Motor neuron (in vitro differentiated cells): ENCODE results near the gene TCP10L. TPM values are rescaled to one million over a fixed set of nuclear protein-coding genes. Genes with fewer than 3 reads are reported as not detected.
"Not testable (repeated sequence)": the region's sequence is repeated elsewhere in the genome, so short reads cannot be mapped to it uniquely, and the experiment has no call there.

Experiments used
- ATAC-seq, 8 experiments: fragments of 200-7000 bp; cut with Tn5 transposase; replicated peaks in 6 of 8; 2 replicates each; pipeline ENCODE4 v1.8.0; 2021; ENCODE audit warnings: mild to moderate bottlenecking in 8 of 8, moderate library complexity in 8 of 8
- H3K27ac ChIP-seq, 2 donors: fragments of 250-450 bp; sonication (Bioruptor Pico); 2 replicates each; pipeline ENCODE4 v1.9.0; 2021; ENCODE audit warnings: antibody characterized with exemption in 2 of 2, mild to moderate bottlenecking in 2 of 2, moderate library complexity in 1 of 2
- H3K4me1 ChIP-seq, 2 donors: fragments of 250-450 bp; sonication (Bioruptor Pico); replicated peaks in 1 of 2; 2 replicates each; pipeline ENCODE4 v1.6.1; 2021; ENCODE audit warnings: antibody characterized with exemption in 2 of 2, mild to moderate bottlenecking in 2 of 2, moderate library complexity in 1 of 2
- H3K4me3 ChIP-seq, 5 donors: fragments of 250-450 bp; sonication (Bioruptor Pico); 2 replicates each; pipeline ENCODE4 v1.9.0; 2021; ENCODE audit warnings: antibody characterized with exemption in 5 of 5, mild to moderate bottlenecking in 5 of 5, moderate library complexity in 4 of 5
- WGBS, 10 experiments: fragments of 450-650 bp; shearing (Covaris generic); methylation state at CpG; one replicate each; pipeline ENCODE4 v1.0.0; 2022; 5-methylcytosine and 5-hydroxymethylcytosine counted together
- in situ Hi-C, 9 experiments: fragments of 400-800 bp; cut with MboI; loops; one replicate each; pipeline ENCODE4 v1.15.0; 2021; ENCODE audit warnings: low sequenced_read_pairs in 9 of 9, low pct_unique_long_range_greater_than_20kb in 2 of 9; ENCODE audit not compliant: unreplicated experiment in 9 of 9
- total RNA-seq, 8 experiments: library from RNA; unstranded; fragments of 300-600 nt; gene quantifications; 2 replicates each; pipeline versions ENCODE4 v1.2.3 to v1.2.4, GENCODE V29; 2022

The TCP10L gene, protein sequence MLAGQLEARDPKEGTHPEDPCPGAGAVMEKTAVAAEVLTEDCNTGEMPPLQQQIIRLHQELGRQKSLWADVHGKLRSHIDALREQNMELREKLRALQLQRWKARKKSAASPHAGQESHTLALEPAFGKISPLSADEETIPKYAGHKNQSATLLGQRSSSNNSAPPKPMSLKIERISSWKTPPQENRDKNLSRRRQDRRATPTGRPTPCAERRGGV
- 1 to 10 TPM in 5 of 8 experiments, under 1 TPM in 2, not detected in 1; 0.46 to 6.3 (median 1.6) TPM for total RNA-seq

DNA sequence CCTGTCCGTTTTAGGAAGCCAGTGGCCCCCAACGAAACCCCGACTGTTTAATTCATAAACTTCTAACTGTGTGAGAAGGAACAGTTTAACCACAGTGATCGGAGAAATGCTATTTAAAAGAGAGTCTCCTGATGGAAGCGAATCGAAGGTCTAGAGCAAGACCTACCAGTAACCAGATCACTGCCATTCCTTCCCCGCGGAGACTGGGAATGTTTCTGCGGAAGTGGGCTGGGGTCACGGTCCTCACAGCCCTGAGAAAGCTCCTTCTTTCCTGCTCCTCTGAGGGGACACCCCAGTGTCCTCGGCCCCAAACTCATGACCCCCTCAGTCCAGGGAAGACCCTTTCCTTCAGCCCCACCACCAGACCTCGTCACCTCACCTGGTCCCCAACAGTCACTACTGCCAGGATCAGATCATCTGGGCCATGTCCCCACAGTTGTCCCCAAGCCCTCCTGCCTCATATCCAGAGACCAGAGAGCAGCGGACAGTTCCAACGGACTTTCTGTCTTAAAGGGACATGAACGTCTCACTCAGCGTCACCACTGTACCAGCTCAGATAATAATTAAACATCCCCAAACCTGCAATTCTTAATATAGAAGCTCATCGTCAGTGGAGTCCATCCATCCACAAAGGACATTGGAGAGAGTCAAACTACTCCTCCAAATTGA lies at the start of gene TCP10L:
Gene TCP10L, minus strand, starts transcription at position 482 of the 669 bp plus-strand sequence. CDS start 1,219 bp downstream, outside the sequence.
- in situ Hi-C loops = loop anchor here in 3 of 9 experiments (25.0 kb wide), 1 partner anchor 173 kb away; the partner anchor contains the start of gene EVA1C (in 3 of the 3)
- H3K27ac ChIP-seq = no peak within 1 kb of the TSS
- H3K4me3 ChIP-seq = no peak within 1 kb of the TSS
- H3K4me1 ChIP-seq = no peaks in the 10 kb centered on the region
- 37 to 89% (median 83%) methylated on average over 1 to 12 of the region's 17 CpGs; no CpG with 5 or more reads in 1 of the 10 experiments for WGBS, 10 experiments
- ATAC-seq = no peak

DNA sequence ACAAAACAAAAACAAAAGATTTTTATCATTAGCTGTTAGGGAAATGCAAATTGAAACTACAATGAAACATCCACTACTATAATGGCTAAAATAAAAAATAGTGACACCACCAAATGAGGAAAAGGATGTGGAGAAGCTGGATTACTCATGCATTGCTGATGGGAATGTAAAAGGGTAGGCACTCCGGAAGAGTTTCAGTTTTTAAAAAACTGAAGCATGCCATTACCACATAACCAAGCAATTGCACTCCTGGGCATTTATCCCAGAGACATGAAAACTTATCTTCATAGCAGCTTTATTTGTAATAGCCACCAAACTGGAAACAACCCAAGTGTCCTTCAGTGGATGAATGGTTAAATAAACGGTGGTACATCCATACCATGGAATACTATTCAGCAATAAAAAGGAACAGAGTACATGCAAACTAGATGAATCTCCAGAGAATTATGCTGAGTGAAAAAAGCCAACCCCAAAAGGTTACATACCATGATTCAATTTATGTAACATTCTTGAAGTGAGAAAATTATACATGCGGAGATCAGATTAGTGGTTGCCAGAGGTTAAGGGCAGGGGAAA lies 41.4 kb upstream of the TCP10L start:
- in situ Hi-C loops = no loop called here
- no peaks in the 10 kb centered on the region for H3K4me1 ChIP-seq
- H3K4me3 ChIP-seq = no peak overlapping the region
- WGBS, 10 experiments = 50 to 100% (median 88%) methylated on average over 1 to 3 of the region's 3 CpGs
- no peak overlapping the region for H3K27ac ChIP-seq
- ATAC-seq = no peak

DNA sequence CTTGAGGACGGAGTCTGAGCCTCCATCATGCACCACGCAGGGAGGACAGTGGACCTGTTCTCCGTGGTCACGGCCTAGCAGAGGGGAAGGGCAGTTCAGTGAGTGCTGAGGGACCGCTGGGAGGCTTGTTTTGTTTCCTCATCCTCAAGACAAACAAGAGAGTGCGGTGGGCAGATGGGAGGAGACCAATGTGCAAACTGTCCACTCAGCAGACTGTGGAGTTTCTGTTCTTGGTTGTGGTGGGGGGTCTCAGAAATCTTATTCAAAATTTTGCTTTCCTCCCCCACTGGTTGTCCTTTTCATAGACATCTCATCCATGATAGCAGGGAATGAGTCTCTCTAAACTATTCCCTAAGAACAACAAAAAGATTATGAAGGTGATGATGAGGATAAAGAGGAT lies 32.9 kb upstream of the TCP10L start:
- not testable (repeated sequence) for H3K4me1 ChIP-seq, ATAC-seq, H3K4me3 ChIP-seq, H3K27ac ChIP-seq
- 78 to 100% methylated on average over 1 to 3 of the region's 6 CpGs; no CpG with 5 or more reads in 8 of the 10 experiments for WGBS, 10 experiments
- in situ Hi-C loops = loop anchor here in 1 of 9 experiments (25.0 kb wide), 1 partner anchor 206 kb away; the partner anchor contains the start of gene EVA1C

DNA sequence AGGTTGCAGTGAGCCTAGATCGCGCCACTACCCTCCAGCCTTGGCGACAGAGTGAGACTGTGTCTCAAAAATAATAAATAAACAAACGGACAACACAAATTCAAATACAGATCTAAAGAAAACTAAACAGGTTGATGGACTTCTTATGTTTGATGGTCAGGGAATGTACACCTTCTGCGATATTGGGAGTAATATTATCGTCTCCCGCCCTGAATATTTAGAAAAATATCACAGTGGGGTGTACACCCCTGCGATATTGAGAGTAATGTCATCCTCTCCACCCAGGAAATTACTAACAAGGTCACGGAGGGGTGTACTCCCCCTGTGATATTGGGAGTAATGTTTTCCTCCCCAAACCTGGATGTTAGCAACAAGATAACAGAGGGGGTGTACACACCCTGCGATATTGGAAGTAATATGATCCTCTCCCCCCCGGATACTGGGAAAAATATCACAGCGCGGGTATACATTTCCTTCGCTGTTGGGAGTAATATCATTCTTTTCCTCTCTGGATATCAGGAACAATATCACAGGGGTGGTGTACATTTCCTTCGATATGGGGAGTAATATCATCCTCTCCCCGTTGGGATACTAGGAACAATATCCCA lies 28.2 kb upstream of the TCP10L start:
- no peak for ATAC-seq
- peak overlapping the region in 1 of 2 donors; percentile 94 for H3K27ac ChIP-seq
- in situ Hi-C loops = loop anchor here in 1 of 9 experiments (25.0 kb wide), 1 partner anchor 201 kb away; the partner anchor contains the start of gene EVA1C
- 45 to 96% (median 69%) methylated on average over 2 to 11 of the region's 16 CpGs for WGBS, 10 experiments
- peak overlapping the region; percentile 55 to 89 (median 70) for H3K4me3 ChIP-seq
- H3K4me1 ChIP-seq = peaks cover 4 to 7% of the 10 kb centered on the region in 2 donors

DNA sequence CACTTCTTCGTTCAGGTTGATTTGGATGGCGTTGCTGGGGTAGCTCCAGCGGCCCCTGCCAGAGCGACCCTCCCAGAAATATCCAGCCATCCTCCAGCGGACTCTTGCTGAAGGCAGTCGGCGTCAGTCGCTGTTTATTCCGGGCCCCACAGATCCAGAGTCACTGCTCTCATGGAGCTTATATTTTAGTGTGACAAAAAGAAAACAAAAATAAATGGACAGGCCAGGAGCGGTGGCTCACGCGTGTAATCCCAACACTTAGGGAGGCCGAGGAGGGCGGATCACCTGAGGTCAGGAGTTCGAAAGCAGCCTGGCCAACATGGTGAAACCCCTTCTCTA lies 27.6 kb upstream of the TCP10L start:
- 0 to 60% (median 3%) methylated on average over 2 to 13 of the region's 15 CpGs; no CpG with 5 or more reads in 3 of the 10 experiments for WGBS, 10 experiments
- ATAC-seq = peak in 3 of 8 experiments; percentile 4 to 10 (median 7)

GRCh38 chr21:32612075-32612998 lies 27.0 kb upstream of the TCP10L start, which contains the start of gene CFAP298:
Gene CFAP298, minus strand, starts transcription at chr21:32612377. Its CDS starts 134 bp downstream, at chr21:32612243.
- Histone ChIP-seq H3K27ac (peak within 1 kb of the TSS; percentile 76 to 94), H3K4me3 (peak within 1 kb of the TSS; percentile 55 to 89 (median 70)), H3K4me1 (peaks cover 4 to 7% of the 10 kb centered on the region in 2 donors)
- 0 to 2% (median 0%) methylated on average over 1 to 28 of the region's 81 CpGs; no CpG with 5 or more reads in 3 of the 10 experiments for WGBS, 10 experiments
- peak; percentile 89 to 97 (median 96) for ATAC-seq
- in situ Hi-C loops = loop anchor here in 1 of 9 experiments (25.0 kb wide), 1 partner anchor 200 kb away; the partner anchor contains the start of gene EVA1C

More for the DNA sequence above, 27.6 kb upstream of the TCP10L start:
- in situ Hi-C loops = loop anchor here in 1 of 9 experiments (25.0 kb wide), 1 partner anchor 201 kb away; the partner anchor contains the start of gene EVA1C
- H3K27ac ChIP-seq = peak overlapping the region; percentile 76 to 94
- H3K4me1 ChIP-seq = peaks cover 4 to 7% of the 10 kb centered on the region in 2 donors
- H3K4me3 ChIP-seq = peak overlapping the region; percentile 55 to 89 (median 70)

GRCh38 chr21:32611471-32611997 lies 26.2 kb upstream of the TCP10L start:
- Histone ChIP-seq H3K4me3 (peak overlapping the region; percentile 55 to 89 (median 70)), H3K27ac (peak overlapping the region; percentile 76 to 94), H3K4me1 (peaks cover 4 to 7% of the 10 kb centered on the region in 2 donors)
- in situ Hi-C loops = loop anchor here in 1 of 9 experiments (25.0 kb wide), 1 partner anchor 199 kb away; the partner anchor contains the start of gene EVA1C
- ATAC-seq = peak in 3 of 8 experiments; percentile 1 to 2 (median 1)
- 0 to 10% (median 0%) methylated on average over 1 to 12 of the region's 28 CpGs; no CpG with 5 or more reads in 5 of the 10 experiments for WGBS, 10 experiments

DNA sequence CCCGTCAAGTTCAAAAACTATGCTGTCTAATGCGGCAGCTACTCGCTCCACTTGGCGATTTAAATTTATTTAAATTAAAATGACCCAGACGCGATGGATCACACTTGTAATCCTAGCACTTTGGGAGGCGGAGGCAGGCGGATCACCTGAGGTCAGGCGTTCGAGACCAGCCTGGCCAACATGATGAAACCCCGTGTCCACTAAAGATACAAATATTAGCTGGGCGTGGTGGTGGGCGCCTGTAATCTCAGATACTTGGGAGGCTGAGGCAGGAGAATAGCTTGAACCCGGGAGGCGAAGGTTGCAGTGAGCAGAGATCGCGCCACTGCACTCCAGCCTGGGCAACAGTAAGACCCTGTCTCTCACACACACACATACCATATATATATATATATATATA lies 25.6 kb upstream of the TCP10L start:
- not testable (repeated sequence) for ATAC-seq, H3K4me1 ChIP-seq, H3K27ac ChIP-seq
- 61 to 92% (median 80%) methylated on average over 1 to 14 of the region's 17 CpGs; no CpG with 5 or more reads in 1 of the 10 experiments for WGBS, 10 experiments
- in situ Hi-C loops = loop anchor here in 1 of 9 experiments (25.0 kb wide), 1 partner anchor 199 kb away; the partner anchor contains the start of gene EVA1C
- peak overlapping the region; percentile 55 to 89 (median 70) for H3K4me3 ChIP-seq

DNA sequence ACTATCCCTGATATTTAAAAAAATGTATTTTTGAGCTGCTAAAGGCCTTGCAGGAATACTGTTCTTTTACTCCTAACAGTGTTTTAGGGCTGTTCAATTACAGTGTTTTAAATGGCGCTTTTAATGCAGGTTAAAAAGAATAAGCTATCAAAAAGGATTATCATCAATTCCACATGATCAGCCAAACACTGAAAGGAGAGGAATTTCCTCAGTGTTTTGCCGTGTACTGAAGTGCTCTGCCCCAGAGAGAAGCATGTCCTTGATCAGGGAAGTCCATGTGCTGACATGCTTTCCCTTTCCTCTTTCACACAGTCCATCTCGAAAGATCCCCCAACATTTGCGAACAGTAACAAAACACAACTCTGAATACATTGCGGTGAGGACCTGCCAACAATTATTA lies 23.5 kb upstream of the TCP10L start:
- ATAC-seq = no peak
- in situ Hi-C loops = loop anchor here in 2 of 9 experiments (10.0 to 25.0 kb wide), 2 partner anchors 197 to 204 kb away; partner anchors contain the start of gene EVA1C (in 1 of the 2)
- no peak overlapping the region for H3K4me3 ChIP-seq
- no peak overlapping the region for H3K27ac ChIP-seq
- 71 to 100% (median 93%) methylated on average over 1 to 5 of the region's 5 CpGs for WGBS, 10 experiments
- H3K4me1 ChIP-seq = peaks cover 4 to 7% of the 10 kb centered on the region in 2 donors

GRCh38 chr21:32605469-32605868 lies 20.1 kb upstream of the TCP10L start:
- no peak overlapping the region for H3K4me3 ChIP-seq
- no peaks in the 10 kb centered on the region for H3K4me1 ChIP-seq
- no peak for ATAC-seq
- 80 to 100% (median 90%) methylated on average over 1 to 4 of the region's 8 CpGs; no CpG with 5 or more reads in 5 of the 10 experiments for WGBS, 10 experiments
- in situ Hi-C loops = loop anchor here in 2 of 9 experiments (10.0 to 25.0 kb wide), 2 partner anchors 193 to 201 kb away; partner anchors contain the start of gene EVA1C (in 1 of the 2)
- no peak overlapping the region for H3K27ac ChIP-seq

DNA sequence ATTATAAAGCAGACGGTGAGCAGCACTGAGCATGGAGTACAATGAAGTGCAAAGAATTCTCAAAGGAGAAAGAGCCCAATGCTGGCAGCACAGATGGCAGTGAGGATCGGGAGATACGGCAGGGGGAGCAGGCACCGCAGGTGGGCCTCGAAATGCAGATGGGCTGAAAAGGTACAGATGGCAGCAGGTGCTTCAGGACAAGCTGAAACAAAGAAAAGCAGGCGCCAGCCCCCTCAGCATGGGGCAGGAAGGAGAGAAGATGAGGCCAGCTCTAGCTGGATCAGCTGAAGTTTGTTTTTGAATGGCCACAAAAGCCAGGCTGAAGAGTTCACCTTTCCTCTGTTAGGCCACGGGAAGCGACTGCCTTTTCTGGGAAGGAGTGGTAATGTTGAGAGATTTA lies 19.1 kb upstream of the TCP10L start:
- Histone ChIP-seq H3K4me1 (no peaks in the 10 kb centered on the region), H3K4me3 (no peak overlapping the region), H3K27ac (no peak overlapping the region)
- no peak for ATAC-seq
- WGBS, 10 experiments = 33 to 100% (median 60%) methylated on average over 1 to 7 of the region's 8 CpGs
- in situ Hi-C loops = loop anchor here in 2 of 9 experiments (10.0 to 25.0 kb wide), 2 partner anchors 192 to 200 kb away; partner anchors contain the start of gene EVA1C (in 1 of the 2)
